ENCODE data around the gene ITGB4. TPM values are rescaled to one million over a fixed set of nuclear protein-coding genes. Genes with fewer than 3 reads are reported as not detected.
A peak's percentile ranks its signal among the peaks of the same experiment; 100 is the strongest.

The ITGB4 gene
- polyA plus RNA-seq, 3 donors = 0.09 to 0.82 TPM; not detected in 1

GRCh38 chr17:75742337-75742736, 21.1 kb downstream of the ITGB4 start:
- WGBS (ENCODE audit: insufficient coverage) = 93% methylated on average over 19 of the region's 25 CpGs
- Histone ChIP-seq H2AFZ (ENCODE audit: insufficient read depth, low read depth, low read length, poor library complexity, severe bottlenecking) (no peak overlapping the region), H3K36me3 (replicated peaks in 1 of 2; ENCODE audit: control insufficient read depth in 1 of 2, insufficient read depth in 2 of 2, low read length in 2 of 2) (no peaks in the 10 kb centered on the region), H4K20me1 (ENCODE audit: insufficient read depth, low read length) (no peaks in the 10 kb centered on the region), H3K79me2 (ENCODE audit: insufficient read depth, low read length) (no peaks in the 10 kb centered on the region), H3K4me2 (replicated peaks; ENCODE audit: extremely low read depth, low read length, poor library complexity, severe bottlenecking) (no peak overlapping the region), H3K9ac (ENCODE audit: insufficient read depth, low read length, poor library complexity, severe bottlenecking) (no peak overlapping the region), H3K9me3 (replicated peaks in 1 of 2; ENCODE audit: control insufficient read depth in 1 of 2, insufficient read depth in 1 of 2, low read length in 2 of 2) (no peaks in the 10 kb centered on the region), H3K4me3 (replicated peaks in 1 of 3; ENCODE audit: low read depth in 2 of 3, low read length in 3 of 3) (no peak overlapping the region), H3K27me3 (ENCODE audit: control insufficient read depth in 2 of 2, insufficient read depth in 2 of 2, low read length in 2 of 2) (no peaks in the 10 kb centered on the region), H3K4me1 (ENCODE audit: control insufficient read depth in 1 of 2, insufficient read depth in 2 of 2, low read length in 2 of 2) (peaks cover 17% of the 10 kb centered on the region in 2 donors), H3K27ac (ENCODE audit: low read depth in 1 of 2, low read length in 2 of 2) (no peak overlapping the region)
- intact Hi-C loops (cut with micrococcal nuclease) = loop anchor here in 1 of 2 donors (5.0 kb wide), 1 partner anchor 35 kb away; no protein-coding TSS in a partner anchor
- H3K4me3 Mint-ChIP-seq = no peak overlapping the region
- H3K9me3 Mint-ChIP-seq = peaks cover 0 to 4% (median 0%) of the 10 kb centered on the region in 7 donors
- peak overlapping the region in 1 of 7 donors; percentile 31 for H3K27ac Mint-ChIP-seq
- H3K36me3 Mint-ChIP-seq = peaks cover 3% of the 10 kb centered on the region in 2 donors
- DNase-seq = no peak
- no peak for TF ChIP-seq CTCF (IDR thresholded peaks at IDR 0.05)
- peaks cover 0 to 3% (median 2%) of the 10 kb centered on the region in 3 donors for H3K27me3 Mint-ChIP-seq (ENCODE audit: low read depth in 3 of 3)
- peaks cover 15% of the 10 kb centered on the region for H3K4me1 Mint-ChIP-seq

- WGBS (ENCODE audit: insufficient coverage) = 98% methylated on average over 21 of the region's 25 CpGs
- Mint-ChIP-seq H3K9me3 (no peaks in the 10 kb centered on the region), H3K4me1 (peaks cover 7% of the 10 kb centered on the region), H3K27ac (no peak overlapping the region), H3K4me3 (no peak overlapping the region), H3K36me3 (no peaks in the 10 kb centered on the region), H3K27me3 (ENCODE audit: low read depth in 3 of 3) (peaks cover 0 to 3% (median 2%) of the 10 kb centered on the region in 3 donors)
- no peak overlapping the region for H2AFZ ChIP-seq (ENCODE audit: insufficient read depth, low read depth, low read length, poor library complexity, severe bottlenecking)
- H3K27ac ChIP-seq (ENCODE audit: low read depth in 1 of 2, low read length in 2 of 2) = no peak overlapping the region
- H3K36me3 ChIP-seq (replicated peaks in 1 of 2; ENCODE audit: control insufficient read depth in 1 of 2, insufficient read depth in 2 of 2, low read length in 2 of 2) = no peaks in the 10 kb centered on the region
- no peaks in the 10 kb centered on the region for H4K20me1 ChIP-seq (ENCODE audit: insufficient read depth, low read length)
- H3K9me3 ChIP-seq (replicated peaks in 1 of 2; ENCODE audit: control insufficient read depth in 1 of 2, insufficient read depth in 1 of 2, low read length in 2 of 2) = no peaks in the 10 kb centered on the region
- no peak for DNase-seq
- H3K79me2 ChIP-seq (ENCODE audit: insufficient read depth, low read length) = no peaks in the 10 kb centered on the region
- H3K27me3 ChIP-seq (ENCODE audit: control insufficient read depth in 2 of 2, insufficient read depth in 2 of 2, low read length in 2 of 2) = no peaks in the 10 kb centered on the region
- peaks cover 6 to 8% of the 10 kb centered on the region in 2 donors for H3K4me1 ChIP-seq (ENCODE audit: control insufficient read depth in 1 of 2, insufficient read depth in 2 of 2, low read length in 2 of 2)
- no peak for TF ChIP-seq CTCF (IDR thresholded peaks at IDR 0.05)
- H3K4me2 ChIP-seq (replicated peaks; ENCODE audit: extremely low read depth, low read length, poor library complexity, severe bottlenecking) = no peak overlapping the region
- intact Hi-C loops (cut with micrococcal nuclease) = loop anchor here in 1 of 2 donors (5.0 kb wide), 1 partner anchor 36 kb away; no protein-coding TSS in a partner anchor
- H3K9ac ChIP-seq (ENCODE audit: insufficient read depth, low read length, poor library complexity, severe bottlenecking) = no peak overlapping the region
- no peak overlapping the region for H3K4me3 ChIP-seq (replicated peaks in 1 of 3; ENCODE audit: low read depth in 2 of 3, low read length in 3 of 3)
Measured at GRCh38 chr17:75743625-75744206, 22.5 kb downstream of the ITGB4 start.

All from CD14-positive monocyte (primary cell).